Effector memory CD8-positive, alpha-beta T cell (primary cell): Measurements from ENCODE around the gene C14orf180.

Source experiments
- ATAC-seq: fragments of 150-1000 bp; cut with Tn5 transposase; replicated peaks from 2 replicates; pipeline ENCODE4 v1.10.0; 2021; ENCODE audit warnings: mild to moderate bottlenecking, moderate library complexity
- DNase-seq, 3 experiments: peaks; one replicate each; pipeline ENCODE4 v3.0.0; 2021
- H3K27ac Mint-ChIP-seq, 2 donors: one replicate each; pipeline ENCODE4 v1.8.0; 2022; ENCODE audit warnings: mild to moderate bottlenecking in 2 of 2, mixed read lengths in 2 of 2, moderate library complexity in 2 of 2
- H3K27me3 Mint-ChIP-seq, 2 donors: one replicate each; pipeline ENCODE4 v1.8.0; 2022; ENCODE audit warnings: mixed read lengths in 2 of 2
- H3K36me3 Mint-ChIP-seq: one replicate; pipeline ENCODE4 v1.8.0; 2022; ENCODE audit warnings: mild to moderate bottlenecking, moderate library complexity, mixed read lengths; ENCODE audit not compliant: insufficient read depth
- H3K4me1 Mint-ChIP-seq, 2 donors: one replicate each; pipeline ENCODE4 v1.8.0; 2022; ENCODE audit warnings: low read depth in 2 of 2, mixed read lengths in 2 of 2
- H3K4me3 Mint-ChIP-seq, 2 donors: one replicate each; pipeline ENCODE4 v1.8.0; 2022; ENCODE audit warnings: mild to moderate bottlenecking in 2 of 2, mixed read lengths in 2 of 2, moderate library complexity in 2 of 2
- H3K9me3 Mint-ChIP-seq, 2 donors: one replicate each; pipeline ENCODE4 v1.8.0; 2022; ENCODE audit warnings: mixed read lengths in 2 of 2

C14orf180 gene

GRCh38 chr14:104583424-104584306 is 4.1 kb downstream of the C14orf180 start:
- no peaks in the 10 kb centered on the region for H3K36me3 Mint-ChIP-seq
- DNase-seq (no peak), ATAC-seq (no peak)
- H3K4me3 Mint-ChIP-seq = no peak overlapping the region
- H3K9me3 Mint-ChIP-seq = no peaks in the 10 kb centered on the region
- H3K27ac Mint-ChIP-seq = no peak overlapping the region
- peaks cover 0 to 43% of the 10 kb centered on the region in 2 donors for H3K27me3 Mint-ChIP-seq
- no peaks in the 10 kb centered on the region for H3K4me1 Mint-ChIP-seq

DNA sequence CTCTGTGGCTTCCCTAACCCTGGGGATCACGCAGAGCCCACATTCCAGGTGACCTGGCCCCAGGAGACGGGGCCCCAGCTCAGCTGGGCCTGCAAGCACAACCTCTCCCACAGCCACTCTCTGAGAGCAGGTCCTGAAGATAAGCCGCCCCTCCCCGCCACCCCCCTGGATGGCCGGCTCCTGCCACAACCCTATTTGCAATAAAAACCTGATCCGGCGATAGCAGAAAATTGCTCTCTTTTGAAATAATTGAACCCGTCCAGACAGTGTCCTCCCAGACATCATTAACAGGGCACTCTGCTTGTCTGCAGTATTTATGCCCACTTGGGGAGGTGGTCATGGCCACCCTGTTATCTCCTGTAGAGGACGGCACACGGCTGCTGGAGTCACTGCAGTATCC is 5.0 kb downstream of the C14orf180 start:
- Mint-ChIP-seq H3K27ac (no peak overlapping the region), H3K9me3 (no peaks in the 10 kb centered on the region), H3K27me3 (peaks cover 0 to 34% of the 10 kb centered on the region in 2 donors), H3K4me3 (no peak overlapping the region), H3K4me1 (no peaks in the 10 kb centered on the region), H3K36me3 (no peaks in the 10 kb centered on the region)
- no peak for DNase-seq
- ATAC-seq = no peak

DNA sequence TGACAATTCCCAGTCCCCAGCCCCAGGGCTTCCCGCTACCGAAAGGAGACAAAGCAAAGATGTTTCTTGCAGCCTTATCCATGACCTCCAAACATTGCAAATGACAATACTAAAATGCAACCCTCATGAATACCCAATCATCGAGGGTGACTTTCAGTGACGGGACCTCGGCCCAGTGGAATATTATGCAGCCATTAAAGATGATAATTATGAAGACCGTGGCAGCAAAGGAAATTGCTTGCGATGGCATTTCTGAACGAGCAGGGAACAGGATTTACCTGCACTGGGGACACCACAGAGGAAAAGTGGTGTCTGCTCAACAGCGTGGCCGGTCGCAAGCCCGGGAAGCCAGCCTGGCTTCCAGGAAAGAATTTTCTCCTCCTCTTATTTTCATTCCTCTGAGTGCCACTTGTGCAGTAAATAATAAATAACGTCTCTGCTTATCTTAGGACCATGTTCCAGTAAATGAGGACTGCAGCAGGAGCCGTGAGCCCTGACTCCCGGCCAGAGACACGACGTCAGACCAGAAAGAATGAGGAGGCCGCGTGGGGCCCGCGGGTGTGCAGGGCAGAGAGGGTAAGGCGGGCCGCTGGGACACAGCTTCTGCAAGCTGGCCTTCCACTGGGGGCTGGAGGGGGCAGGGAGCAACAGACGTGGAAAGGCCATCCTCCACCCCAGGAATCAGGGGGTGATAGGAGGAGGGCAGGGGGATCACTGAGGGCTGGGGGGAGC is 6.6 kb downstream of the C14orf180 start:
- Mint-ChIP-seq H3K4me3 (no peak overlapping the region), H3K36me3 (no peaks in the 10 kb centered on the region), H3K27me3 (peaks cover 6 to 32% of the 10 kb centered on the region in 2 donors), H3K9me3 (no peaks in the 10 kb centered on the region), H3K27ac (no peak overlapping the region), H3K4me1 (no peaks in the 10 kb centered on the region)
- DNase-seq (no peak), ATAC-seq (no peak)

DNA sequence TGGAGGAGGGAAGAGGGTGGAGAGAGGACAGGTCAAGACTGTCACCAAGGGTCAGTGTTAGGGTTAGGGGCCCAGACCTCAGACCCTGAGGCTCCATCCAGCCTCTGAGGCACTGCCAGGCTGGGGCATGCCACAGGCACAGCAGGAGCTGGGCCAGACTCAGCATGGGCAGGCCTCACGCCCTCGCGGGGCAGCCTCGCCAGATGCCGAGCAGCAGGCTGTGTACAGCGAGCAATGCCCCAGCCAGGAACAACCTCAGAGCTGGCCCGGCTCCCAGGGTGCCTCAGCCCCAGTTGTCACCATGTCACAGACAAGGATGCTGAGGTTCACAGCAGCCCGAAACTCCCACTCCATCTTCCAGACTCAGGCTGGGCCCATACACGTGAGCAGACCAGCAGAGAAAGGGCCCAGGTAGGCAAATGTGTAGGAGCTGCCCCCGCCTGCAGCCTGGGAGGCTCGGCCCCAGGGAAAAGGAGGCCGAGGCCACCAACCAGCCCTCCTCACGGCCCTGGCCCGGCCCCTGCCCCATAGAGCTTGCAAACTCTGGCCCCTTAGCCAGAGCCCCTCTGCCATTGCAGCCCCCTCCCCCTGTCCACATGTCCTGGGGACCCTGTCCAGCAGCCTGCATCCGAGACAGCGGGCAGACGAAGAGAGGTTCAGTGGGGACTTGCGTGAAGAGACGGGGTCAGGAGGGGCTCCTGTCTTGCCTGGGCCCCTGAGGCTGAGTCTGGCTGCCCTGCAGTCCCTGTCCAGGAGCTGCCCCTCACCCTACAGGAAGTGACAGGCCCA is 7.5 kb downstream of the C14orf180 start:
- Mint-ChIP-seq H3K27ac (no peak overlapping the region), H3K36me3 (no peaks in the 10 kb centered on the region), H3K4me1 (no peaks in the 10 kb centered on the region), H3K4me3 (no peak overlapping the region), H3K27me3 (peaks cover 8 to 24% of the 10 kb centered on the region in 2 donors), H3K9me3 (no peaks in the 10 kb centered on the region)
- DNase-seq = no peak
- ATAC-seq = no peak

- no peak overlapping the region for H3K4me3 Mint-ChIP-seq
- H3K36me3 Mint-ChIP-seq = no peaks in the 10 kb centered on the region
- H3K4me1 Mint-ChIP-seq = no peaks in the 10 kb centered on the region
- no peaks in the 10 kb centered on the region for H3K9me3 Mint-ChIP-seq
- ATAC-seq = no peak
- no peak overlapping the region for H3K27ac Mint-ChIP-seq
- peaks cover 12 to 23% of the 10 kb centered on the region in 2 donors for H3K27me3 Mint-ChIP-seq
- DNase-seq = no peak
Observed at GRCh38 chr14:104587641-104588040, 8.1 kb downstream of the C14orf180 start.

DNA sequence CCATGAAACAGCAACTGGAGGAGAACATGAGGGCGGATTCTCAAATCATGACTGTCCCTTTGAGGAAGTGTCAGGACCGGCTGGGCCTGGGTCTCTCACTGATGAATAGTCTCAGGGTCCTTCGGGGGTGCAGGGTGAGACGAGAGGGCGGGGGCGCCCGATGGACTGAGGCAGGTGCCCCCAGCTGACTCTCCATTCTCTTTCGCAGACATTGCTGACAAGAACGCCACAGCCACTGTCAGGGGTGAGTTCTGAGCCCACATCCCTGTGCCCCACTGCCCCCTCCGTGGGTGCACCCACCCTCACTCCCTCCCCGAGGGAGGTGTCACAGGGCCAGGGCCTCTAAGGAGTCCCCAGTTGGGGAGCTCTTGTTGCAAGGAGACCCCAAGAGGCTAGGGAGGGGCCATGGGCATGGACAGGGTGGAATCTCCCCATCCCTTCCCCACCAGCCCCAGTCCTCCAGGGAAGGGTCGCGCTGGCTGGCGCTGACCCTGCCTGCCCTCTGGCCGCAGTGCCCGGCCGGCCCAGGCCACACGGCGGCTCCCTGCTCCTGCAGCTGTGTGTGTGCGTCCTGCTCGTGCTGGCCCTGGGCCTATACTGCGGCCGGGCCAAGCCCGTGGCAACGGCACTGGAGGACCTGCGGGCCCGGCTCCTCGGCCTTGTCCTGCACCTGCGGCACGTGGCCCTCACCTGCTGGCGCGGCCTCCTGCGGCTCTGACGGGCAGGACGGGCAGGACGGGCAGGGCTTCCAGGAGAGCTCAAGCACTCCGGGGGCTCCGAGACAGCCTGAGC is 8.7 kb downstream of the C14orf180 start:
- Mint-ChIP-seq H3K9me3 (no peaks in the 10 kb centered on the region), H3K27ac (no peak overlapping the region), H3K4me1 (no peaks in the 10 kb centered on the region), H3K4me3 (no peak overlapping the region), H3K36me3 (no peaks in the 10 kb centered on the region), H3K27me3 (peaks cover 12 to 17% of the 10 kb centered on the region in 2 donors)
- ATAC-seq (no peak), DNase-seq (no peak)

- no peak overlapping the region for H3K4me3 Mint-ChIP-seq
- no peaks in the 10 kb centered on the region for H3K4me1 Mint-ChIP-seq
- DNase-seq (no peak), ATAC-seq (no peak)
- H3K9me3 Mint-ChIP-seq = no peaks in the 10 kb centered on the region
- H3K27ac Mint-ChIP-seq = no peak overlapping the region
- peaks cover 12 to 13% of the 10 kb centered on the region in 2 donors for H3K27me3 Mint-ChIP-seq
- H3K36me3 Mint-ChIP-seq = no peaks in the 10 kb centered on the region
Observed at GRCh38 chr14:104589338-104590195, 10.0 kb downstream of the C14orf180 start.

GRCh38 chr14:104590240-104590965 is 10.8 kb downstream of the C14orf180 start:
- Mint-ChIP-seq H3K4me3 (no peak overlapping the region), H3K36me3 (no peaks in the 10 kb centered on the region), H3K9me3 (no peaks in the 10 kb centered on the region), H3K4me1 (no peaks in the 10 kb centered on the region), H3K27me3 (peaks cover 13 to 21% of the 10 kb centered on the region in 2 donors), H3K27ac (no peak overlapping the region)
- no peak for DNase-seq
- ATAC-seq = no peak

GRCh38 chr14:104591031-104591430 is 11.5 kb downstream of the C14orf180 start:
- DNase-seq = no peak
- H3K27ac Mint-ChIP-seq = no peak overlapping the region
- no peaks in the 10 kb centered on the region for H3K4me1 Mint-ChIP-seq
- no peaks in the 10 kb centered on the region for H3K36me3 Mint-ChIP-seq
- H3K9me3 Mint-ChIP-seq = no peaks in the 10 kb centered on the region
- no peak for ATAC-seq
- H3K4me3 Mint-ChIP-seq = no peak overlapping the region
- H3K27me3 Mint-ChIP-seq = peaks cover 19 to 27% of the 10 kb centered on the region in 2 donors

DNA sequence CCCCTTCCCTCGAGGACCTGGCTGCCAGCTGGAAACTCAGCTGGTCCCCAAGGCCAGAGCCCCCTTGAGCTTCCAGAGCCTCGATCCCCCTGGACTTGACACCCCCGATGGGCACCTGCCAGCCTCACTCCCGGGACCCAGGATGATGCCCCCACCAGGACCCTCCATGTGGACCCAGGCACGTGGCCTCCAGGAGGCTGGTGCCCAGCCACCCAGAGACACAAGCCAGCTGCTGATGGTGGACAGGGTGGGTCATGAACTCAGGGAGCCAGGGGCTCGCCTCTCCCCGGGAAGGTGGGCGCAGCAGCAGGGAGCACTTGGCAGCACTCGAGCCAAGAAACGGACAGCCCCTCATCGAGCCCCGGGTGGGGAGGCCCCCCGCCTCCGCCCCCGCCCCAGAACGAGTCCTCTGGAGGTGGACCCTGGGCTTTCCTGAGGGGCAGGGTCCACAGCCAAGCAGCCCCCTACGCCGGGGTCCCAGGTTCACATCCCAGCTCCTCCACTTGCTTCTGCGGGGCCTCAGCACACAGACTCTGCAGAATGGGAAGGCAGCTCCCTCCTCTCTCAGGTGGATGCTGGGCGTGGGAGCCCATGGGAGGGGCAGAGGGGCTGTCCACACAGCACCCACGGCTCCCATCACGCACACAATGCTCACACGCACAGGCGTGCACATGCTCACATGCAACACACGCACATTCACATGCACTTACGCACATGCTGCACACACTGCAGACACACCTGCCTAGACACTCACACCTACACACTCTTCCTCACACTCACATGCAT is 12.1 kb downstream of the C14orf180 start:
- Mint-ChIP-seq H3K9me3 (no peaks in the 10 kb centered on the region), H3K4me1 (peaks cover 0 to 2% of the 10 kb centered on the region in 2 donors), H3K27ac (no peak overlapping the region), H3K4me3 (no peak overlapping the region), H3K27me3 (peaks cover 25 to 34% of the 10 kb centered on the region in 2 donors), H3K36me3 (no peaks in the 10 kb centered on the region)
- DNase-seq (no peak), ATAC-seq (no peak)

- H3K9me3 Mint-ChIP-seq = no peaks in the 10 kb centered on the region
- DNase-seq (no peak), ATAC-seq (no peak)
- H3K36me3 Mint-ChIP-seq = no peaks in the 10 kb centered on the region
- no peak overlapping the region for H3K27ac Mint-ChIP-seq
- H3K27me3 Mint-ChIP-seq = peaks cover 25 to 40% of the 10 kb centered on the region in 2 donors
- peaks cover 0 to 2% of the 10 kb centered on the region in 2 donors for H3K4me1 Mint-ChIP-seq
- no peak overlapping the region for H3K4me3 Mint-ChIP-seq
Observed at GRCh38 chr14:104592292-104592672, 12.7 kb downstream of the C14orf180 start.
